ENCODE measurements around the gene TLK2. TPM values are rescaled to one million over a fixed set of nuclear protein-coding genes. Genes with fewer than 3 reads are reported as not detected.
"Not testable (repeated sequence)": the region's sequence is repeated elsewhere in the genome, so short reads cannot be mapped to it uniquely, and the experiment has no call there.

TLK2 gene
- total RNA-seq, 1 experiment from 2014 or later: 42.9 TPM

DNA sequence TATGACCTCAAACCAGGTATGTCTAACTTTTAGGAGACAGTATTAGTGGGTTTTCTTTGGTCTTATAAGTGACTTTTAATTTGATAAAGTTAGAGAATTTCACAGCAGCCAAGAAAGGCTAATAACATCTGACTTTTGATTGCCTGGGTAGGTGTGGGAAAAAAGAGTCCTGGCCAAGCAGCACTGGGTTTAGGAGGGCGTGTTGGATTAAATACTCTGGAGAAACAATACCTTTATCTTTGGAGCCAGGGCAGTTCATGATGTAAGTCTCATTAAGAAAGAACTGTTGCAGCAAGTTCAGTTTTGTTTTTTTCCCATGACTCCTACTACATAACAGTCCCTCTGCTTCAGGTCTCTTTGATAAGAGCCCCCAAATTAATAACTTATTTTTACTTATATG is 122.2 kb downstream of the TLK2 start (continued):
- TF ChIP-seq, protein P1, sequence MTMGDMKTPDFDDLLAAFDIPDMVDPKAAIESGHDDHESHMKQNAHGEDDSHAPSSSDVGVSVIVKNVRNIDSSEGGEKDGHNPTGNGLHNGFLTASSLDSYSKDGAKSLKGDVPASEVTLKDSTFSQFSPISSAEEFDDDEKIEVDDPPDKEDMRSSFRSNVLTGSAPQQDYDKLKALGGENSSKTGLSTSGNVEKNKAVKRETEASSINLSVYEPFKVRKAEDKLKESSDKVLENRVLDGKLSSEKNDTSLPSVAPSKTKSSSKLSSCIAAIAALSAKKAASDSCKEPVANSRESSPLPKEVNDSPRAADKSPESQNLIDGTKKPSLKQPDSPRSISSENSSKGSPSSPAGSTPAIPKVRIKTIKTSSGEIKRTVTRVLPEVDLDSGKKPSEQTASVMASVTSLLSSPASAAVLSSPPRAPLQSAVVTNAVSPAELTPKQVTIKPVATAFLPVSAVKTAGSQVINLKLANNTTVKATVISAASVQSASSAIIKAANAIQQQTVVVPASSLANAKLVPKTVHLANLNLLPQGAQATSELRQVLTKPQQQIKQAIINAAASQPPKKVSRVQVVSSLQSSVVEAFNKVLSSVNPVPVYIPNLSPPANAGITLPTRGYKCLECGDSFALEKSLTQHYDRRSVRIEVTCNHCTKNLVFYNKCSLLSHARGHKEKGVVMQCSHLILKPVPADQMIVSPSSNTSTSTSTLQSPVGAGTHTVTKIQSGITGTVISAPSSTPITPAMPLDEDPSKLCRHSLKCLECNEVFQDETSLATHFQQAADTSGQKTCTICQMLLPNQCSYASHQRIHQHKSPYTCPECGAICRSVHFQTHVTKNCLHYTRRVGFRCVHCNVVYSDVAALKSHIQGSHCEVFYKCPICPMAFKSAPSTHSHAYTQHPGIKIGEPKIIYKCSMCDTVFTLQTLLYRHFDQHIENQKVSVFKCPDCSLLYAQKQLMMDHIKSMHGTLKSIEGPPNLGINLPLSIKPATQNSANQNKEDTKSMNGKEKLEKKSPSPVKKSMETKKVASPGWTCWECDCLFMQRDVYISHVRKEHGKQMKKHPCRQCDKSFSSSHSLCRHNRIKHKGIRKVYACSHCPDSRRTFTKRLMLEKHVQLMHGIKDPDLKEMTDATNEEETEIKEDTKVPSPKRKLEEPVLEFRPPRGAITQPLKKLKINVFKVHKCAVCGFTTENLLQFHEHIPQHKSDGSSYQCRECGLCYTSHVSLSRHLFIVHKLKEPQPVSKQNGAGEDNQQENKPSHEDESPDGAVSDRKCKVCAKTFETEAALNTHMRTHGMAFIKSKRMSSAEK (CRISPR knock-in tag; IDR thresholded peaks at IDR 0.05; ENCODE audit: borderline replicate concordance): no peak
- TF ChIP-seq OVOL2 (CRISPR knock-in tag; IDR thresholded peaks at IDR 0.05; ENCODE audit: borderline replicate concordance): no peak
- TF ChIP-seq ZNF416 (CRISPR knock-in tag; IDR thresholded peaks at IDR 0.05): no peak
- TF ChIP-seq RORB (CRISPR knock-in tag; IDR thresholded peaks at IDR 0.05): no peak

DNA sequence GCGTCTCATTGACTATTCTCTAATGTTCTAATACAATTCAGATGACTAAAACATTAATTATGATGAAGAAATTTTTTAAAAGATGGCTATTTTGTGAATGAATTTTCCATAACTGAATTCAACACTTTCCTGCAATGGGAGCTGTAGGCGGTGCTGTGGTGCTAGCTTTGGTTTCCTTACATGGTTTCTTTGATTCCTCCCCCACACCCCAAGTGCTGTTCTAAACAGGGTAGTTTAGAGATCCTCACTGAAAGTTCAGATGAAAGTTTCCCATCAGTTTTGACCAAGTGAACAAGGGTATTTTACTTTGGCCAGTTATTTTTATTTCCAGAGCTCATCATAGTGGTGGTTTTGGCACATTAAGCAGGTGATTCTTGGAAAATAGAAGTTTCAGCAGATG is 122.8 kb downstream of the TLK2 start:
- Mint-ChIP-seq H3K4me1 (0 out of 2 replicates have a peak, but pooled peaks cover 6% of the 10 kb centered on the region), H3K4me3 (no peak overlapping the region)

DNA sequence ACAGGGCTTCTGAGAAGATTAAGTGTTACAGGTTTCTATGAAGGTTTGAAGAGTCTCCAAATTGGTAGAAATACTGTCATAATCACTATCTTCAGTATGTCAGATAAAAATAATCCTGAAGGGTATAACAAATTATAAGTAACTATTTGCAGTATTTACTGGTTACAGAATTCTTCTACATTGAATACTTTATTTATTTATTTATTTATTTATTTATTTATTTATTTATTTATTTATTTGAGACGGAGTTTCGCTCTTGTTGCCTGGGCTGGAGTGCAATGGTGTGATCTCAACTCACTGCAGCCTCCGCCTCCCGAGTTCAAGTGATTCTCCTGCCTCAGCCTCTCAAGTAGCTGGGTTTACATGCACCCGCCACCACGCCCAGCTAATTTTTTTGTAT is 125.2 kb downstream of the TLK2 start:
- peaks cover 48% of the 10 kb centered on the region for H3K36me3 Mint-ChIP-seq
- ATAC-seq; POLR2A ChIA-PET; H3K27ac Mint-ChIP-seq; DNase-seq (ENCODE audit: low spot score); H3K27me3 Mint-ChIP-seq (ENCODE audit: low read depth); H3K4me1 Mint-ChIP-seq; H3K4me3 Mint-ChIP-seq; CTCF ChIA-PET; H3K9me3 Mint-ChIP-seq: not testable (repeated sequence)

More for the DNA sequence above, 122.8 kb downstream of the TLK2 start:
- peaks cover 9% of the 10 kb centered on the region for H3K9me3 Mint-ChIP-seq
- TF ChIP-seq, protein P2, sequence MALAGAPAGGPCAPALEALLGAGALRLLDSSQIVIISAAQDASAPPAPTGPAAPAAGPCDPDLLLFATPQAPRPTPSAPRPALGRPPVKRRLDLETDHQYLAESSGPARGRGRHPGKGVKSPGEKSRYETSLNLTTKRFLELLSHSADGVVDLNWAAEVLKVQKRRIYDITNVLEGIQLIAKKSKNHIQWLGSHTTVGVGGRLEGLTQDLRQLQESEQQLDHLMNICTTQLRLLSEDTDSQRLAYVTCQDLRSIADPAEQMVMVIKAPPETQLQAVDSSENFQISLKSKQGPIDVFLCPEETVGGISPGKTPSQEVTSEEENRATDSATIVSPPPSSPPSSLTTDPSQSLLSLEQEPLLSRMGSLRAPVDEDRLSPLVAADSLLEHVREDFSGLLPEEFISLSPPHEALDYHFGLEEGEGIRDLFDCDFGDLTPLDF (CRISPR knock-in tag; IDR thresholded peaks at IDR 0.05): no peak
- TF ChIP-seq, protein P3, sequence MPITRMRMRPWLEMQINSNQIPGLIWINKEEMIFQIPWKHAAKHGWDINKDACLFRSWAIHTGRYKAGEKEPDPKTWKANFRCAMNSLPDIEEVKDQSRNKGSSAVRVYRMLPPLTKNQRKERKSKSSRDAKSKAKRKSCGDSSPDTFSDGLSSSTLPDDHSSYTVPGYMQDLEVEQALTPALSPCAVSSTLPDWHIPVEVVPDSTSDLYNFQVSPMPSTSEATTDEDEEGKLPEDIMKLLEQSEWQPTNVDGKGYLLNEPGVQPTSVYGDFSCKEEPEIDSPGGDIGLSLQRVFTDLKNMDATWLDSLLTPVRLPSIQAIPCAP (CRISPR knock-in tag; IDR thresholded peaks at IDR 0.05): no peak
- no peak for TF ChIP-seq ZBTB21 (CRISPR knock-in tag; IDR thresholded peaks at IDR 0.05; ENCODE audit: borderline replicate concordance)
- TF ChIP-seq HMGA2 (CRISPR knock-in tag; IDR thresholded peaks at IDR 0.05): no peak
- TF ChIP-seq NFATC4 (CRISPR knock-in tag; IDR thresholded peaks at IDR 0.05): no peak
- TF ChIP-seq GABPB1 (CRISPR knock-in tag; IDR thresholded peaks at IDR 0.05): no peak
- no peak overlapping the region for H3K27ac Mint-ChIP-seq
- ATAC-seq (no peak), DNase-seq (ENCODE audit: low spot score) (no peak)
- peaks cover 49% of the 10 kb centered on the region for H3K36me3 Mint-ChIP-seq
- ChIA-PET POLR2A (interaction anchor here (0.6 kb wide), 1 partner anchor 8 kb away, joined by 4 read pairs; no protein-coding TSS in a partner anchor), CTCF (no interaction called here)
- H3K27me3 Mint-ChIP-seq (ENCODE audit: low read depth): no peaks in the 10 kb centered on the region

DNA sequence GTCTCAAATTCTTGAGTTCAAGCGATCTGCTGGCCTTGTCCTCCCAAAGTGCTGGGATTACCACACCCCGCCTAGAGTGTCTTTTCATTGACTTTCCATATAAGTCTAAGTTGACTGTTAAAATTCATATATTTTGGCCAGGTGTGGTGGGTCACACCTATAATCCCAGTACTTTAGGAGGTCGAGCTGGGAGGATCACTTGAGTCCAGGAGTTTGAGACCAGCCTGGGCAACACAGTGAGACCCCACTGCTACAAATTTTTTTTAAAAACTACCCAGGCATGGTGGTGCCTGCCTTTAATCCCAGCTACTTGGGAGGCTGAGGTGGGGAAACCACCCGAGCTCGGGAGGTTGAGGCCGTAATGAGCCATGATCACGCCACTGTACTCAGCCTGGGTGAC is 127.0 kb downstream of the TLK2 start:
- no peak for DNase-seq (ENCODE audit: low spot score)
- 0 out of 2 replicates have a peak, but pooled peaks cover 2% of the 10 kb centered on the region for H3K4me1 Mint-ChIP-seq
- peaks cover 57% of the 10 kb centered on the region for H3K36me3 Mint-ChIP-seq
- no peak overlapping the region for H3K27ac Mint-ChIP-seq
- POLR2A ChIA-PET: no interaction called here
- no peaks in the 10 kb centered on the region for H3K9me3 Mint-ChIP-seq
- ATAC-seq: no peak
- no peaks in the 10 kb centered on the region for H3K27me3 Mint-ChIP-seq (ENCODE audit: low read depth)
- H3K4me3 Mint-ChIP-seq: no peak overlapping the region
- CTCF ChIA-PET: no interaction called here
- TF ChIP-seq EMX1 (CRISPR knock-in tag; IDR thresholded peaks at IDR 0.05) (no peak), ZNF423 (CRISPR knock-in tag; IDR thresholded peaks at IDR 0.05) (no peak)
- TF ChIP-seq, protein P4, sequence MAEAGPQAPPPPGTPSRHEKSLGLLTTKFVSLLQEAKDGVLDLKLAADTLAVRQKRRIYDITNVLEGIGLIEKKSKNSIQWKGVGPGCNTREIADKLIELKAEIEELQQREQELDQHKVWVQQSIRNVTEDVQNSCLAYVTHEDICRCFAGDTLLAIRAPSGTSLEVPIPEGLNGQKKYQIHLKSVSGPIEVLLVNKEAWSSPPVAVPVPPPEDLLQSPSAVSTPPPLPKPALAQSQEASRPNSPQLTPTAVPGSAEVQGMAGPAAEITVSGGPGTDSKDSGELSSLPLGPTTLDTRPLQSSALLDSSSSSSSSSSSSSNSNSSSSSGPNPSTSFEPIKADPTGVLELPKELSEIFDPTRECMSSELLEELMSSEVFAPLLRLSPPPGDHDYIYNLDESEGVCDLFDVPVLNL (CRISPR knock-in tag; IDR thresholded peaks at IDR 0.05; ENCODE audit: borderline replicate concordance, low read depth): no peak
- TF ChIP-seq, protein P5, sequence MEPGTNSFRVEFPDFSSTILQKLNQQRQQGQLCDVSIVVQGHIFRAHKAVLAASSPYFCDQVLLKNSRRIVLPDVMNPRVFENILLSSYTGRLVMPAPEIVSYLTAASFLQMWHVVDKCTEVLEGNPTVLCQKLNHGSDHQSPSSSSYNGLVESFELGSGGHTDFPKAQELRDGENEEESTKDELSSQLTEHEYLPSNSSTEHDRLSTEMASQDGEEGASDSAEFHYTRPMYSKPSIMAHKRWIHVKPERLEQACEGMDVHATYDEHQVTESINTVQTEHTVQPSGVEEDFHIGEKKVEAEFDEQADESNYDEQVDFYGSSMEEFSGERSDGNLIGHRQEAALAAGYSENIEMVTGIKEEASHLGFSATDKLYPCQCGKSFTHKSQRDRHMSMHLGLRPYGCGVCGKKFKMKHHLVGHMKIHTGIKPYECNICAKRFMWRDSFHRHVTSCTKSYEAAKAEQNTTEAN (CRISPR knock-in tag; IDR thresholded peaks at IDR 0.05): no peak
- TF ChIP-seq, protein P1 (CRISPR knock-in tag; IDR thresholded peaks at IDR 0.05; ENCODE audit: borderline replicate concordance): no peak
- TF ChIP-seq, protein P6, sequence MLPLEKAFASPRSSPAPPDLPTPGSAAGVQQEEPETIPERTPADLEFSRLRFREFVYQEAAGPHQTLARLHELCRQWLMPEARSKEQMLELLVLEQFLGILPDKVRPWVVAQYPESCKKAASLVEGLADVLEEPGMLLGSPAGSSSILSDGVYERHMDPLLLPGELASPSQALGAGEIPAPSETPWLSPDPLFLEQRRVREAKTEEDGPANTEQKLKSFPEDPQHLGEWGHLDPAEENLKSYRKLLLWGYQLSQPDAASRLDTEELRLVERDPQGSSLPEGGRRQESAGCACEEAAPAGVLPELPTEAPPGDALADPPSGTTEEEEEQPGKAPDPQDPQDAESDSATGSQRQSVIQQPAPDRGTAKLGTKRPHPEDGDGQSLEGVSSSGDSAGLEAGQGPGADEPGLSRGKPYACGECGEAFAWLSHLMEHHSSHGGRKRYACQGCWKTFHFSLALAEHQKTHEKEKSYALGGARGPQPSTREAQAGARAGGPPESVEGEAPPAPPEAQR (CRISPR knock-in tag; IDR thresholded peaks at IDR 0.05): no peak
